ENCODE measurements around the gene GSTT4.

GRCh38 chr22:24007253-24008021 lies 2.2 kb upstream of the GSTT4 start:
- TF ChIP-seq FOXP1 (IDR thresholded peaks at IDR 0.05) (no peak), FOXP1 (CRISPR knock-in tag; IDR thresholded peaks at IDR 0.05) (no peak), ATF2 (CRISPR knock-in tag; IDR thresholded peaks at IDR 0.05) (no peak), EHMT2 (IDR thresholded peaks at IDR 0.05; ENCODE audit: borderline replicate concordance, low read depth, low read length) (no peak), CCAR2 (optimal IDR thresholded peaks at IDR 0.05; ENCODE audit: low read depth, low read length) (no peak), CBX5 (CRISPR knock-in tag; IDR thresholded peaks at IDR 0.05; ENCODE audit: borderline replicate concordance) (no peak), TAF1 (CRISPR knock-in tag; IDR thresholded peaks at IDR 0.05) (no peak), ZNF138 (CRISPR knock-in tag; IDR thresholded peaks at IDR 0.05; ENCODE audit: low read depth) (no peak), EZH2 (conservative IDR thresholded peaks at IDR 0.05; ENCODE audit: low read depth, low read length) (no peak), POLR2A (IDR thresholded peaks at IDR 0.05; ENCODE audit: insufficient read depth in 1 of 2, low read depth in 2 of 2, low read length in 2 of 2) (no peak), ZNF331 (CRISPR knock-in tag; IDR thresholded peaks at IDR 0.05) (no peak)
- TF ChIP-seq, protein P1, sequence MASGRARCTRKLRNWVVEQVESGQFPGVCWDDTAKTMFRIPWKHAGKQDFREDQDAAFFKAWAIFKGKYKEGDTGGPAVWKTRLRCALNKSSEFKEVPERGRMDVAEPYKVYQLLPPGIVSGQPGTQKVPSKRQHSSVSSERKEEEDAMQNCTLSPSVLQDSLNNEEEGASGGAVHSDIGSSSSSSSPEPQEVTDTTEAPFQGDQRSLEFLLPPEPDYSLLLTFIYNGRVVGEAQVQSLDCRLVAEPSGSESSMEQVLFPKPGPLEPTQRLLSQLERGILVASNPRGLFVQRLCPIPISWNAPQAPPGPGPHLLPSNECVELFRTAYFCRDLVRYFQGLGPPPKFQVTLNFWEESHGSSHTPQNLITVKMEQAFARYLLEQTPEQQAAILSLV (CRISPR knock-in tag; IDR thresholded peaks at IDR 0.05; ENCODE audit: borderline replicate concordance), result no peak
- TF ChIP-seq, protein P2, sequence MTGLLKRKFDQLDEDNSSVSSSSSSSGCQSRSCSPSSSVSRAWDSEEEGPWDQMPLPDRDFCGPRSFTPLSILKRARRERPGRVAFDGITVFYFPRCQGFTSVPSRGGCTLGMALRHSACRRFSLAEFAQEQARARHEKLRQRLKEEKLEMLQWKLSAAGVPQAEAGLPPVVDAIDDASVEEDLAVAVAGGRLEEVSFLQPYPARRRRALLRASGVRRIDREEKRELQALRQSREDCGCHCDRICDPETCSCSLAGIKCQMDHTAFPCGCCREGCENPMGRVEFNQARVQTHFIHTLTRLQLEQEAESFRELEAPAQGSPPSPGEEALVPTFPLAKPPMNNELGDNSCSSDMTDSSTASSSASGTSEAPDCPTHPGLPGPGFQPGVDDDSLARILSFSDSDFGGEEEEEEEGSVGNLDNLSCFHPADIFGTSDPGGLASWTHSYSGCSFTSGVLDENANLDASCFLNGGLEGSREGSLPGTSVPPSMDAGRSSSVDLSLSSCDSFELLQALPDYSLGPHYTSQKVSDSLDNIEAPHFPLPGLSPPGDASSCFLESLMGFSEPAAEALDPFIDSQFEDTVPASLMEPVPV (CRISPR knock-in tag; IDR thresholded peaks at IDR 0.05), result no peak
- TF ChIP-seq, protein P3, sequence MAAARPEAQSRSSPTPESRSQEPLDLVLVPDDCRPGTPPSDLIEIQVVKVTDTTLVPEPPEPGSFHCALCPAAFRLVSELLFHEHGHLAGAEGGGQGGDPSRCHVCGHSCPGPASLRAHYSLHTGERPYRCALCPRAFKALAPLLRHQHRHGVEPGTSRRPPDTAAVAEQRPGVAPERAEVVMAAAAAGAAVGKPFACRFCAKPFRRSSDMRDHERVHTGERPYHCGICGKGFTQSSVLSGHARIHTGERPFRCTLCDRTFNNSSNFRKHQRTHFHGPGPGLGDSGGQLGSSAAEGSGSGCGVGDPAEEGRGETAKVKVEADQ (CRISPR knock-in tag; IDR thresholded peaks at IDR 0.05; ENCODE audit: borderline replicate concordance), result no peak

Measured in HepG2 (cell line).